ENCODE measurements around the gene UGT1A10.
"Not testable (repeated sequence)": the region's sequence is repeated elsewhere in the genome, so short reads cannot be mapped to it uniquely, and the experiment has no call there.

UGT1A10 gene

DNA sequence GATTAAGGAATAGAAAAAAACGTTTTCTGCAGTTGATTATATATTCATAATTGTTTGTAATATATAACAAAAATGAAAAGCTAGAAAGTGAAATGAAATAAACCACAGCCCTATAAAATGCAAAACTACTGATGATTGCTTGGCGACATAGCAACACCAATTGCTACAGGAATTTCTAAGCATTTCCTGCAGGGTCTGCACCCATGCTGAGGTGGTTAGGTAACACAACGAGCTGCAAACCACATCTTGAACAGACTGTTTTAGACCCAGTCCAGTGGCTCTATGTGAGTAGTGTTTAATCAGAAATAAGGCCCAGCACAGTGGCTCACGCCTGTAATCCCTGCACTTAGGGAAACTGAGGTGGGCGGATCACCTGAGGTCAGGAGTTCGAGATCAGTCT is 18.3 kb downstream of the UGT1A10 start:
- Histone ChIP-seq H2AFZ (ENCODE audit: low read length, unreplicated experiment) (no peak overlapping the region), H3K4me1 (ENCODE audit: control insufficient read depth, insufficient read depth, low read length, unreplicated experiment) (no peaks in the 10 kb centered on the region), H3K4me3 (ENCODE audit: low read depth, low read length) (no peak overlapping the region), H3K27ac (ENCODE audit: low read depth, low read length) (no peak overlapping the region), H3K27me3 (ENCODE audit: insufficient read depth, low read length) (peaks cover 40% of the 10 kb centered on the region), H3K79me2 (ENCODE audit: control insufficient read depth, insufficient read depth, low read length, unreplicated experiment) (no peaks in the 10 kb centered on the region), H3K36me3 (ENCODE audit: insufficient read depth, low read length) (no peaks in the 10 kb centered on the region)

DNA sequence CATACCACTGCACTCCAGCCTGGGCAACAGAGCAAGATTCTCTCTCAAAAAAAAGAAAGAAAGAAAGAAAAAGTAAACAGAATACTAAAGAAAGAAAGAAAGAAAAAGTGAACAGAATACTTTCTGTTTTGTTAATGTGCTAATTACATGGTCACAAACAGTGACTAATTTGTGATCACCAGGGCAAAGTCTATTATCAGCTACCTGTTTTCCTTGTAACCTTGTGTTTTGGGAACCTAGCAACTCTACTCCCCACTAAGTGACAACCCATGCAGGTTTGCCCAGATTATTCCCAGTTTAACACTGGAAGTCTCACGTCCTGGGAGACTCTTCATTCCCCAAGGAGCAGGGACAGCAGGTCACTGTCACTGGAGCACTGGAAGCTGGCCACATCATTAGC is 18.8 kb downstream of the UGT1A10 start:
- Histone ChIP-seq H3K79me2 (ENCODE audit: control insufficient read depth, insufficient read depth, low read length, unreplicated experiment) (no peaks in the 10 kb centered on the region), H3K4me3 (ENCODE audit: low read depth, low read length) (no peak overlapping the region), H3K4me1 (ENCODE audit: control insufficient read depth, insufficient read depth, low read length, unreplicated experiment) (no peaks in the 10 kb centered on the region), H3K27me3 (ENCODE audit: insufficient read depth, low read length) (peaks cover 42% of the 10 kb centered on the region), H2AFZ (ENCODE audit: low read length, unreplicated experiment) (no peak overlapping the region), H3K36me3 (ENCODE audit: insufficient read depth, low read length) (no peaks in the 10 kb centered on the region), H3K27ac (ENCODE audit: low read depth, low read length) (no peak overlapping the region)

DNA sequence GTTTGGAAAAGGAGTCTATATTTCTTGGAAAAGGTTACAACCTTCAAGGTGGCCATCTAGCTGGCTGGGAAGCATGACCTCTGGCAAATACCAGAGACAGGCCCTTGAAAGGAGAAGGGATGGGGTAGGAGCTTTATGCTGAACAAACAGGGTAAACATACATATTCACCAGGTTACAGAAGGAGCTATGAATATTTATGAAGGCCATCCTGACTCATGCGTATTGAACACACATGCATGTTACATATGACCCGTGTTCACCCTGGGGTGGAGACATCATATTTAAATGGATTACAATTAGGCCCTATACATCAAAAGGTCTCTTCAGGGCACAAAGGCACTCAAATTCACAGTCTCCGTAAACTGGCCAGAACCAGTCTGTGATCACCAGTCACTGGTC is 19.7 kb downstream of the UGT1A10 start:
- H3K27me3 ChIP-seq (ENCODE audit: insufficient read depth, low read length), result peaks cover 44% of the 10 kb centered on the region
- H3K27ac ChIP-seq (ENCODE audit: low read depth, low read length); H3K4me1 ChIP-seq (ENCODE audit: control insufficient read depth, insufficient read depth, low read length, unreplicated experiment); H3K36me3 ChIP-seq (ENCODE audit: insufficient read depth, low read length); H3K79me2 ChIP-seq (ENCODE audit: control insufficient read depth, insufficient read depth, low read length, unreplicated experiment); H2AFZ ChIP-seq (ENCODE audit: low read length, unreplicated experiment); H3K4me3 ChIP-seq (ENCODE audit: low read depth, low read length): not testable (repeated sequence)

DNA sequence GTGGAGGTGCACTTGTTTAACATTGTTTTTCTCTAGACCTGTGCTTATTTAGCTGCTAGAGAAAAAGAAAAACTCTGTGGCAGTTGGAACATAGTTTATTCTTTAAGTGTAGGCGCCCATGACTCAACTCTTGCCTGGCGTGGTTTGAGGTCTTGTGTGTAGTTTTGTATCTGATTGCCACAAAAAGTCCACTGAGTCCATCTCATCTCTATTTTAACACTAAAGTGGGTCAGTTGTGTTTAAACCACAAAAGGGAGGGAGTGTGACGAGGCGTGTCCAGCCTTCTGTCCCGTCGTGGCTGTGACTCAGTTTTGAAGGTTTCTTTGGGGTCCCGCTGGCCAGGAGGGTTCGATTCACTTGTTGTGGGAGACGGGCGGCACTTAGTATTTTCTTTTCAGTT is 20.2 kb downstream of the UGT1A10 start:
- H3K4me3 ChIP-seq (ENCODE audit: low read depth, low read length), result no peak overlapping the region

DNA sequence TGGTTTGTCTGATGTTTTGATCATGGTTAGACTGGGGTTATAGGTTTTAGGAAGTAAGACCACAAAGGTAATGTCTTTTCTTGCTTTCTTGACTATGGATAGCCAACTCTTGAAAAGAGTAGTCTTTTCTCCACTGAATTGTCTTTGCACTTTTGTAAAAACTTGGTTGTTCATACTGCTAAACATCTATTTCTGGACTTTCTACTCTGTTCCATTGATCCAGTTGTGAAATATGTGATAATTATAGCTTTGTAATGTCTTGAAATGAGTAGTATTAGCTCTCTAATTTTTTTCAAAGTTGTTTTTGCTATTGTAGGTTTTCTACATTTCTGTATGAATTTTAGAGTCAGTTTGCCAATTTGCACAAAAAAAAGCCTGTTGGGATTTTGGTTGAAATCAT is 22.4 kb downstream of the UGT1A10 start:
- Histone ChIP-seq H2AFZ (ENCODE audit: low read length, unreplicated experiment) (no peak overlapping the region), H3K4me3 (ENCODE audit: low read depth, low read length) (no peak overlapping the region), H3K79me2 (ENCODE audit: control insufficient read depth, insufficient read depth, low read length, unreplicated experiment) (no peaks in the 10 kb centered on the region), H3K27me3 (ENCODE audit: insufficient read depth, low read length) (peaks cover 60% of the 10 kb centered on the region), H3K36me3 (ENCODE audit: insufficient read depth, low read length) (no peaks in the 10 kb centered on the region), H3K4me1 (ENCODE audit: control insufficient read depth, insufficient read depth, low read length, unreplicated experiment) (no peaks in the 10 kb centered on the region), H3K27ac (ENCODE audit: low read depth, low read length) (no peak overlapping the region)

More for the DNA sequence above, 20.2 kb downstream of the UGT1A10 start:
- Histone ChIP-seq H3K27me3 (ENCODE audit: insufficient read depth, low read length) (peaks cover 49% of the 10 kb centered on the region), H3K27ac (ENCODE audit: low read depth, low read length) (no peak overlapping the region), H3K4me1 (ENCODE audit: control insufficient read depth, insufficient read depth, low read length, unreplicated experiment) (no peaks in the 10 kb centered on the region), H3K79me2 (ENCODE audit: control insufficient read depth, insufficient read depth, low read length, unreplicated experiment) (no peaks in the 10 kb centered on the region), H2AFZ (ENCODE audit: low read length, unreplicated experiment) (no peak overlapping the region), H3K36me3 (ENCODE audit: insufficient read depth, low read length) (no peaks in the 10 kb centered on the region)

DNA sequence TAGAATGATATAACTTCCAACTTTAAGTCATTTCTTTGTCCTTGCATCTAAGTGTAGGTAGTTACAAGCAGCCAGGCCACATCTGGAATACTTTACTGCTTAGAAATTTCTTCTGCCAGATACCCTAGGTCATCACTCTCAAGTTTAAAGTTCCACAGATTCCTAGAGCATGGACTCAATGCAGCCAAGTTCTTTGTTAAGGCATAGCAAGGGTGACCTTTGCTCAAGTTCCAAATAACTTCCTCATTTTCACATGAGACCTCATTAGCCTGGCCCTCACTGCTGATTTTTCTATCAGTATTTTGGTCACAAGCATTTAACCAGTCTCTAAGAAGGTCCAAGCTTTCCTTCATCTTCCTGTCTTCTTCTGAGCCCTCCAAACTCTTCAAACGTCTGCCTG is 27.7 kb downstream of the UGT1A10 start:
- H3K4me1 ChIP-seq (ENCODE audit: control insufficient read depth, insufficient read depth, low read length, unreplicated experiment), result no peaks in the 10 kb centered on the region
- no peaks in the 10 kb centered on the region for H3K36me3 ChIP-seq (ENCODE audit: insufficient read depth, low read length)
- H3K27me3 ChIP-seq (ENCODE audit: insufficient read depth, low read length), result peaks cover 51% of the 10 kb centered on the region
- H2AFZ ChIP-seq (ENCODE audit: low read length, unreplicated experiment), result no peak overlapping the region
- H3K27ac ChIP-seq (ENCODE audit: low read depth, low read length), result no peak overlapping the region
- H3K4me3 ChIP-seq (ENCODE audit: low read depth, low read length), result no peak overlapping the region
- no peaks in the 10 kb centered on the region for H3K79me2 ChIP-seq (ENCODE audit: control insufficient read depth, insufficient read depth, low read length, unreplicated experiment)

DNA sequence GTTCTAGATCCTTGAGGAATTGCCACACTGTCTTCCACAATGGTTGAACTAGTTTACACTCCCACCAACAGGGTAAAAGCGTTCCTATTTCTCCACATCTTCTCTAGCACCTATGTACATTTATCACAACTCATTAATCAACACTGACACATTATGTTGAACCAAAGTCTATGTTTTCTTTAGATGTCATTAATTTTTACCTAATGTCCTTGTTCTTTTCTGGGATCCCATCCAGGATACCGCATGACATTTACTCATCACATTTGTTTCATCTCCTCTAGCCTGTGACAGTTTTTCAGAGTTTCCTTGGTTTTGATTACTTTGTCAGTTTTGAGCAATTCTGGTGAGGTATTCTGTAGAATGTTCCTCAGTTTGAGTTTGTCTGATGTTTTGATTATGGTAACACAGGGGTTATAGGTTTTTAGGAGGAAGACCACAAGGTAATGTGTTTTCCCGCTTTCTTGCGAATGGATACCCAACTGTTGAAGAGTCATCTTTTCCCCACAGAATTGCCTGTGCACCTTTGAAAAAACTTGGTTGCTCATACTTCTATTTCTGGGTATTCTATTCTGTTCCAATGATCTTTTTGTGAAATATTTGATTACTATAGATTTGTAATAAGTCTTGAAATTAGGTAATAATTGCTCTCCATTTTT is 32.5 kb downstream of the UGT1A10 start:
- Histone ChIP-seq H3K4me1 (ENCODE audit: control insufficient read depth, insufficient read depth, low read length, unreplicated experiment) (no peaks in the 10 kb centered on the region), H3K4me3 (ENCODE audit: low read depth, low read length) (no peak overlapping the region), H2AFZ (ENCODE audit: low read length, unreplicated experiment) (no peak overlapping the region), H3K27me3 (ENCODE audit: insufficient read depth, low read length) (peaks cover 46% of the 10 kb centered on the region), H3K27ac (ENCODE audit: low read depth, low read length) (no peak overlapping the region), H3K79me2 (ENCODE audit: control insufficient read depth, insufficient read depth, low read length, unreplicated experiment) (no peaks in the 10 kb centered on the region), H3K36me3 (ENCODE audit: insufficient read depth, low read length) (no peaks in the 10 kb centered on the region)

DNA sequence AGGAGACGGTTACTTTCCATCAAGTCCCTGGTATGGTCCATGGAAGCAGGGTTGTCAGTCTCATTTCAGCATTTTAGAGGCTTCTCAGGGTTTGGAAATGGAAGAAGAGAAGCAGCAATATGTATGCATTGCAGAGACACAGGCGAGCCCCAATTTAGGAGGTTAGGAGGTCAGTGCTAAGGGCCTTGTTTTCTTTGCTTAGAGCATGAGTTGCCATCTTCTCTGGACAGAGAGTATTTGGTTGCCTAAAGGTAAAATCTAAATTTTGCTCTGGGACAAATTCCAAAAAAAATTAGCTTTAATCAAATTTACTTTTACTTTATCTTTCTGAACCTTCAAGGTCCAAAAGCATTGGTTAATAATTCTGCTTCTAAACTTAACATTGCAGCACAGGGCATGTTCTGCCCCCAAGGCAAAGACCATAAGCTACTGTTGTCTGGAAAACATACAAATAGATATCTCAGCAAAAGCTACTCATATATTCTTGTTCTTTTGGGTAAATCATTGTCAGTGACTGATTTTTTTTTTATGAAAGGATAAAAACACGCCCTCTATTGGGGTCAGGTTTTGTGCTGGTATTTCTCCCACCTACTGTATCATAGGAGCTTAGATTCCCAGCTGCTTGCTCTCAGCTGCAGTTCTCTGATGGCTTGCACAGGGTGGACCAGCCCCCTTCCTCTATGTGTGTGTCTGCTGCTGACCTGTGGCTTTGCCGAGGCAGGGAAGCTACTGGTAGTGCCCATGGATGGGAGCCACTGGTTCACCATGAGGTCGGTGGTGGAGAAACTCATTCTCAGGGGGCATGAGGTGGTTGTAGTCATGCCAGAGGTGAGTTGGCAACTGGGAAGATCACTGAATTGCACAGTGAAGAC is 35.3 kb downstream of the UGT1A10 start, which contains the start of gene UGT1A9:
TSS of gene UGT1A9 (plus strand) at position 609 of the 872 bp plus-strand sequence. CDS start at position 646, 37 bp downstream.
- H3K4me3 ChIP-seq (ENCODE audit: low read depth, low read length), result no peak within 1 kb of the TSS
- no peaks in the 10 kb centered on the region for H3K4me1 ChIP-seq (ENCODE audit: control insufficient read depth, insufficient read depth, low read length, unreplicated experiment)
- no peaks in the 10 kb centered on the region for H3K36me3 ChIP-seq (ENCODE audit: insufficient read depth, low read length)
- peaks cover 41% of the 10 kb centered on the region for H3K27me3 ChIP-seq (ENCODE audit: insufficient read depth, low read length)
- H3K79me2 ChIP-seq (ENCODE audit: control insufficient read depth, insufficient read depth, low read length, unreplicated experiment), result no peaks in the 10 kb centered on the region
- no peak within 1 kb of the TSS for H2AFZ ChIP-seq (ENCODE audit: low read length, unreplicated experiment)
- H3K27ac ChIP-seq (ENCODE audit: low read depth, low read length), result no peak within 1 kb of the TSS

DNA sequence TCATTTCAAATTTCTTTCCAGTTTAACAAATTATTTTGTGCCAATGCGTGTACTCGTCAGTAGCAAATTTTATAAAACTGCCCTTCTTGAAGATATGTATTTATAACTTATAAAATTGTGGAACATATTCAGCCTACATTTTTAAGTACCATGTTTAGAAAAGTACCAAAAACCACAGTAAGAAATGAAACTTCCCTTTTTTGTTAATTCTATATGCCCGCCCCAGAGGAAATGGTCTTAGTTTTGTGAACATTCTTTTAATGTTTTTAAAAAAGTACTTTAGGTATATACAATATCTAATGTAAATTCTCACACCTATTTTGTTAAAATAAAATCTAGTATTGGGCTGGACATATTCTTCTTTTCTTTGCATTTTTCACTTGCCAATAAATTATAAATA is 36.6 kb downstream of the UGT1A10 start:
- Histone ChIP-seq H3K27me3 (ENCODE audit: insufficient read depth, low read length) (peaks cover 45% of the 10 kb centered on the region), H3K27ac (ENCODE audit: low read depth, low read length) (no peak overlapping the region), H3K36me3 (ENCODE audit: insufficient read depth, low read length) (no peaks in the 10 kb centered on the region), H3K4me1 (ENCODE audit: control insufficient read depth, insufficient read depth, low read length, unreplicated experiment) (no peaks in the 10 kb centered on the region), H3K4me3 (ENCODE audit: low read depth, low read length) (no peak overlapping the region), H3K79me2 (ENCODE audit: control insufficient read depth, insufficient read depth, low read length, unreplicated experiment) (no peaks in the 10 kb centered on the region), H2AFZ (ENCODE audit: low read length, unreplicated experiment) (no peak overlapping the region)

DNA sequence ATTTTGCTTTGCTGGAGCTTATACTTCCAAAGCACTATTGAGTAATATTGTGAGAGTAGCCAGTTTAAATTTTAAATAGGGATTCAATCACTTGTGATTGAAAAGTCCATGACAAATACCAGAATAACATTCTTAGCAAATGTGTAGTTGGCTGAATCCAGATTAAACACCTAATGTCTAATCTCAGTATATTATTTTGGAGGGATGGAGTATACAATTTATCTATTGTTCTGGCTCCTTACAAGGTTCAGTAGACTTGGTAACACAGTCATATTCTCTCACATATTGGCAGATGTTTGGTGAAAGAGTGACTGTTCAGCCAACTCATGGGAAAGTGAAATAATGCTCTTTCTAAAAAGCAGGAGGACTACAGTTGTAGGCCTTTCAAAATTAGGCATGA is 37.6 kb downstream of the UGT1A10 start:
- H2AFZ ChIP-seq (ENCODE audit: low read length, unreplicated experiment), result no peak overlapping the region
- no peaks in the 10 kb centered on the region for H3K36me3 ChIP-seq (ENCODE audit: insufficient read depth, low read length)
- H3K4me3 ChIP-seq (ENCODE audit: low read depth, low read length), result no peak overlapping the region
- H3K4me1 ChIP-seq (ENCODE audit: control insufficient read depth, insufficient read depth, low read length, unreplicated experiment), result no peaks in the 10 kb centered on the region
- H3K27ac ChIP-seq (ENCODE audit: low read depth, low read length), result no peak overlapping the region
- peaks cover 46% of the 10 kb centered on the region for H3K27me3 ChIP-seq (ENCODE audit: insufficient read depth, low read length)
- H3K79me2 ChIP-seq (ENCODE audit: control insufficient read depth, insufficient read depth, low read length, unreplicated experiment), result no peaks in the 10 kb centered on the region

DNA sequence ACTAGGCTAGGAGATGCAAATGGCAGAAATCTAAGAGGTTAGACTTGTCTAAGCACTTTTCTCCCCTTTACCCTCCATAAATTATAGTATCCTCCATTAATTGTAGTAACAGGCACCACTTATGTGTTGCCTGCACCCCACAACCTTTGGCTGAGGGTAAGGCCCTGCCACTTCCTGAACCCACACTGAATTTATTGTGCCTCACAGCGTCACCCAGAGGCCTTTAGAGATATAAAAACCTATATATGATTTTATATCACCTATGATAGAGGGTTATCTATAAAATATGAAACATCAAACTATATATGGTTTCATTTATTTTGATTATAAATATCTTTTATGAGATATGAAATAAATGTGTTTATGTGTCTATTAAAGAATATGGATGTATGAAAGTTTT is 38.1 kb downstream of the UGT1A10 start:
- no peak overlapping the region for H3K4me3 ChIP-seq (ENCODE audit: low read depth, low read length)
- peaks cover 46% of the 10 kb centered on the region for H3K27me3 ChIP-seq (ENCODE audit: insufficient read depth, low read length)
- H3K4me1 ChIP-seq (ENCODE audit: control insufficient read depth, insufficient read depth, low read length, unreplicated experiment), result no peaks in the 10 kb centered on the region
- no peaks in the 10 kb centered on the region for H3K36me3 ChIP-seq (ENCODE audit: insufficient read depth, low read length)
- no peak overlapping the region for H2AFZ ChIP-seq (ENCODE audit: low read length, unreplicated experiment)
- H3K27ac ChIP-seq (ENCODE audit: low read depth, low read length), result no peak overlapping the region
- no peaks in the 10 kb centered on the region for H3K79me2 ChIP-seq (ENCODE audit: control insufficient read depth, insufficient read depth, low read length, unreplicated experiment)

Data from ACC112 (cell line).